GM12875 (cell line): ENCODE measurements around the gene EAPP.

Experiments
- H3K4me3 ChIP-seq: one replicate; pipeline ENCODE4 v1.5.1; 2011; ENCODE audit warnings: low read depth, low read length, control low read depth
- TF ChIP-seq, protein P1 (sequence below): IDR thresholded peaks from 2 replicates; pipeline ENCODE4 v1.5.1; 2011; ENCODE audit warnings: low read depth, mild to moderate bottlenecking, control low read depth, inconsistent platforms, low read length, moderate library complexity, borderline replicate concordance; ENCODE audit not compliant: insufficient read depth

The EAPP gene, protein sequence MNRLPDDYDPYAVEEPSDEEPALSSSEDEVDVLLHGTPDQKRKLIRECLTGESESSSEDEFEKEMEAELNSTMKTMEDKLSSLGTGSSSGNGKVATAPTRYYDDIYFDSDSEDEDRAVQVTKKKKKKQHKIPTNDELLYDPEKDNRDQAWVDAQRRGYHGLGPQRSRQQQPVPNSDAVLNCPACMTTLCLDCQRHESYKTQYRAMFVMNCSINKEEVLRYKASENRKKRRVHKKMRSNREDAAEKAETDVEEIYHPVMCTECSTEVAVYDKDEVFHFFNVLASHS

DNA sequence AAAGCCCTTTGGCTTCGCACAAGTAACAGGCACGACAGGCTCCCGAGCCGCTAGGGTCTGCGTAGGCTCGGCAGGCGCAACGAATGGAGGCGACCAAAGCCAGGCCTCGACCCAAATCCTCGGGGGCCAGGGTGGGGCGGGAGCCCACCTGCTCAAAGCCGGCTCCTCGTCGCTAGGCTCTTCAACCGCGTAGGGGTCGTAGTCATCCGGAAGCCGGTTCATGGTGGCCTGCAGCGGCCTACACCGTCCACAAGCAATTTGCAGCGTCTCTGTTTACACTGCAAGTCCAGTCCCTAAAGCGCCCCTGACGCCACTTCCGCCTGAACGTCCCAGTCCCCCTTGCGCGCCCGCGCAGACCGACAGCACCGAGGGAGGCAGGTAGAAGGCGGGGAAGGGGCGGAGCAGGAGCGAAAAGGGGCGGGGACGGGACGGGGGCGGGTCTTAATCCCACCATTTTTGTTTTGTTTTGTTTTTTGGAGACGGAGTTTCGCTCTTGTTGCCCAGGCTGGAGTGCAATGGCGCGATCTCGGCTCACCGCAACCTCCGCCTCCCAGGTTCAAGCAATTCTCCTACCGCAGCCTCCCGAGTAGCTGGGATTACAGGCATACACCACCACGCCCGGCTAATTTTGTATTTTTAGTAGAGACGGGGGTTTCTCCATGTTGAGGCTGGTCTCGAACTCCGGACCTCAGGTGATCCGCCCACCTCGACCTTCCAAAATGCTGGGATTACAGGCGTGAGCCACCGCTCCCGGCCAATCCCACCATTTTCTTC, at the start of gene EAPP:
TSS of gene EAPP (minus strand) at position 295 of the 774 bp plus-strand sequence. CDS start at position 222, 73 bp downstream.
- TF ChIP-seq, protein P1, sequence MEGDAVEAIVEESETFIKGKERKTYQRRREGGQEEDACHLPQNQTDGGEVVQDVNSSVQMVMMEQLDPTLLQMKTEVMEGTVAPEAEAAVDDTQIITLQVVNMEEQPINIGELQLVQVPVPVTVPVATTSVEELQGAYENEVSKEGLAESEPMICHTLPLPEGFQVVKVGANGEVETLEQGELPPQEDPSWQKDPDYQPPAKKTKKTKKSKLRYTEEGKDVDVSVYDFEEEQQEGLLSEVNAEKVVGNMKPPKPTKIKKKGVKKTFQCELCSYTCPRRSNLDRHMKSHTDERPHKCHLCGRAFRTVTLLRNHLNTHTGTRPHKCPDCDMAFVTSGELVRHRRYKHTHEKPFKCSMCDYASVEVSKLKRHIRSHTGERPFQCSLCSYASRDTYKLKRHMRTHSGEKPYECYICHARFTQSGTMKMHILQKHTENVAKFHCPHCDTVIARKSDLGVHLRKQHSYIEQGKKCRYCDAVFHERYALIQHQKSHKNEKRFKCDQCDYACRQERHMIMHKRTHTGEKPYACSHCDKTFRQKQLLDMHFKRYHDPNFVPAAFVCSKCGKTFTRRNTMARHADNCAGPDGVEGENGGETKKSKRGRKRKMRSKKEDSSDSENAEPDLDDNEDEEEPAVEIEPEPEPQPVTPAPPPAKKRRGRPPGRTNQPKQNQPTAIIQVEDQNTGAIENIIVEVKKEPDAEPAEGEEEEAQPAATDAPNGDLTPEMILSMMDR = no peak
- H3K4me3 ChIP-seq = peak within 1 kb of the TSS; percentile 94

DNA sequence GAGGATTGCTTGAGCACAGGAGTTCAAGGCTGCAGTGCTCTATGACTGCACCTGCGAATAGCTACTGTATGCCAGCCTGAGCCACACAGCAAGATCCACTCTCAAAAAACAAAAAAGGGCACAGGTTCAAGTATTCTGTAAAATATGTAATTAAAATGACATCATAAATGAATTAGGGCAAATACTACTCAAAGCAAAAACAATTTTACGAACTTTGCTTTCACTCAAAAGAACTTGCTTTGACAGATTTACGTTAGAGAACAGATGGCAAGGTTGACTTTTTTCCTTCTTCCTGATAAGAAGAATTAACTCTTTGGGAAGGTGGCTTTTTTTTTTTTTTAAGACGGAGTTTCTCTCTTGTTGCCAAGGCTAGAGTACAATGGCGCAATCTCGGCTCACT, 44.0 kb upstream of the EAPP start:
- TF ChIP-seq, protein P1 = no peak
- no peak overlapping the region for H3K4me3 ChIP-seq

DNA sequence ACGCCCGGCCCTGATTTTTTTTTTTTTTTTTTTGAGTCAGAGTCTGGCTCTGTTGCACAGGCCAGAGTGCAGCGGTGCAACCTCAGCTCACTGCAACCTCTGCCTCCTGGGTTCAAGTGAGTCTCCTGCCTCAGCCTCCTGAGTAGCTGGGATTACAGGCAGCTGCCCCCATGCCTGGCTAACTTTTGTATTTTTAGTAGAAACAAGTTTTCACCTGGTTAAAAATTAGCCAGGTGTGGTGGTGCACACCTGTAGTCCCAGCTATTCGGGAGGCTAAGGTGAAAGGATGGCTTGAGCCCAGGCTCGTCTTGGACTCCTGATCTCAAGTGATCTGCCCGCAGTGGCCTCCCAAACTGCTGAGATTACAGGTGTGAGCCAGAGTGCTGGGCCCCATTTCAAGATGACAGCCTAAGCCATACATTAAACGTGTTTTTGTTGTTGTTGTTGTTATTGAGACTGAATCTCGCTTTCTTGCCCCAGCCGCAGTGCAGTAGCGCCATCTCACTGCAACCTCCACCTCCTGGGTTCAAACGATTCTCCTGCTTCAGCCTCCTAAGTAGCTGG, 42.7 kb upstream of the EAPP start:
- no peak overlapping the region for H3K4me3 ChIP-seq
- TF ChIP-seq, protein P1 = no peak

DNA sequence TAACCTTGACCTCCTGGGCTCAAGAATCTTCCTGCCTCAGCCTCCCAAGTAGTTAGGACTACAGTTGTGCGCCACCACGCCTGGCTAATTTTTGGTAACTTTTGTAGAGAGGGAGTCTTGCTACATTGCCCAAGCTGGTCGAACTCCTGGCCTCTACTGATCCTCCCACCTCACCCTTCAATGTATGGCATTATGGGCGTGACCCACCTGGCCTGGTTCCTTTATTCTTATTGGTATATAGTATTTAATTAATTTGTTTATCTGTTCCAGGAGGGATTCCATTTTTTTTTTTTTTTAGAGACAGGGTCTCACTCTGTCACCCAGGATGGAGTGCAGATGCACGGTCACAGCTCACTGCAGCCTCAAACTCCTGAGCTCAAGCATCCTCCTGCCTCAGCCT, 40.9 kb upstream of the EAPP start:
- H3K4me3 ChIP-seq = no peak overlapping the region
- TF ChIP-seq, protein P1 = no peak

DNA sequence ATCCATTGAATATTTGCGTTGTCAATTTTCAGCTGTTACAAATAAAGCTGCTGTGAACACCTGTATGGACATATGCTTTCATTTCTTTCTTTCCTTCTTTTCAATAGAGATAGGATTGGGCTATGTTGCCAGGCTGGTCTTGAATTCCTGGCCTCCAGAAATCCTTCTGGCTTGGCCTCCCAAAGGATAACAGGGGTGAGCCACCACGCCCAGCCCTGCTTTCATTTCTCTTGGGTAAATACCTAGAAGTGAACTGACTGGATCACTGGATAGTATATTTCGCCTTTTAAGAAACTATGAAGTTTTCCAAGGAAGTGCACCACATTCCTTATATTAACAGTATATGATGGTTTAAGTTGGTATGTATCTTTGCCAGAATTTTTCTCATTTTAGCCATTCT, 32.3 kb upstream of the EAPP start:
- TF ChIP-seq, protein P1 = no peak
- H3K4me3 ChIP-seq = no peak overlapping the region

DNA sequence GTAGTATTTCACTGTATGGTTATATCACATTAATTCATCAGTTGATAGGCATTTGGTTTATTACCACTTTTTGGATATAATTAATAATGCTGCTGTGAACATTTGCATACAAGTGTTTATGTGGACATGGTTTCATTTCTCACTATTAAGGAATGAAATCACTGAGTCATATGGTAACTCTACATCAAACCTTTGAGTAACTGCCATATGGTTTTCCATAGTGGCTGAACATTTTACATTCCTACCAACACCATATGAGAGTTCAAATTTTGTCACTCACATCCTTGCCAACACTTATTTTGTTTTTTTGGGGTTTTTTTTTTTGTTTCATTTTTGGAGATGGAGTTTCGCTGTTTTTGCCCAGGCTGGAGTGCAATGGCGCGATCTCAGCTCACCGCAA, 30.2 kb upstream of the EAPP start:
- TF ChIP-seq, protein P1 = no peak
- no peak overlapping the region for H3K4me3 ChIP-seq

DNA sequence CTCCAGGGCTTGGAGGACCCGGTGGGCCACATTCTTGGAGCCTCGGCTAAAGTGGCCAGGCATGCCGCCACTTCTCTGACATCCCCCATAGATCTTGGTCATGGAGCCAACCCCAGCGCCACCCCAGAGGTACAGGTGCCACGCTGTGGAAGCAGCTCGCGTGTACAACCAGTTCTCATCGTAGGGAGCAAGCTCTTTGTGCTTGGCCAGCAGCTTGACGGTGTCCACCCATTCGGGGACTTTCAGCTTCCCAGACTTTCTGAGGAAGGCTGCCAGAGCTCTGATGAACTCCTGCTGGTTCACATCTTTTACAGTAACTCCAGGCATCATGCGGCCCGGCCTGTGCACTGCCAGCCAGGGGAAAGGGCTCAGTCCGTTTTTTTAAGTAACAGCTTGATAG, 29.3 kb upstream of the EAPP start:
- TF ChIP-seq, protein P1 = no peak
- no peak overlapping the region for H3K4me3 ChIP-seq
